ENCODE measurements around the gene MTHFD1L. TPM values are rescaled to one million over a fixed set of nuclear protein-coding genes. Genes with fewer than 3 reads are reported as not detected.

MTHFD1L gene
- total RNA-seq, 3 donors from 2014 or later (not counting 1 experiment from before 2014, with no cell fraction given) = 3.8 to 4.5 (median 4.3) TPM

DNA sequence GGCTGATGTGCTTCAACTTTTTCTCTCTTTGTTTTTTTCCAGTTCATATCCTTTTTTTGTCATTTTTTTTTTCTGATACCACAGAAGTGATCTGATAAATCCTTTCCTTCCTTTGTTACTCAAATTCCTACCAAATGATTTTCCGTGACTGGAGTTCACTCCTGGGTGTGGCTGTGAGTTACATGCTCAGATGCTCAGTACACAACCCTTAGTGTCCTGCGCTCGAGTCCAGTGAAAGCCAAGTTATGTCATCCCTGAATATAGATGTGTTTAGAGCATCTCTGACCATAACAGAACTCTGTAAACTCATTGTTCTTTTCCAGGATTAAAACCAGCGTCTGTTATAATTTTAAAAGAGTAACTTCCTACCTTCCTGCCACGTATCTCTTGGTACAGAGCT, 227.1 kb downstream of the MTHFD1L start:
- WGBS (ENCODE audit: insufficient coverage) = 77% methylated on average over 2 of the region's 5 CpGs
- ATAC-seq (no peak), DNase-seq (no peak)
- no peaks in the 10 kb centered on the region for H3K4me1 ChIP-seq (ENCODE audit: control insufficient read depth, insufficient read depth, low read length)
- no peak overlapping the region for H3K27ac ChIP-seq (ENCODE audit: low read length)
- no peaks in the 10 kb centered on the region for H3K36me3 ChIP-seq (ENCODE audit: control insufficient read depth, insufficient read depth, low read length)
- no peak overlapping the region for H3K4me3 Mint-ChIP-seq
- H3K9me3 ChIP-seq (ENCODE audit: control insufficient read depth, insufficient read depth, low read length) = no peaks in the 10 kb centered on the region
- no peaks in the 10 kb centered on the region for H3K27me3 Mint-ChIP-seq (ENCODE audit: low read depth in 2 of 2)
- H3K4me1 Mint-ChIP-seq = no peaks in the 10 kb centered on the region
- H3K27ac Mint-ChIP-seq = no peak overlapping the region
- TF ChIP-seq, protein P1, sequence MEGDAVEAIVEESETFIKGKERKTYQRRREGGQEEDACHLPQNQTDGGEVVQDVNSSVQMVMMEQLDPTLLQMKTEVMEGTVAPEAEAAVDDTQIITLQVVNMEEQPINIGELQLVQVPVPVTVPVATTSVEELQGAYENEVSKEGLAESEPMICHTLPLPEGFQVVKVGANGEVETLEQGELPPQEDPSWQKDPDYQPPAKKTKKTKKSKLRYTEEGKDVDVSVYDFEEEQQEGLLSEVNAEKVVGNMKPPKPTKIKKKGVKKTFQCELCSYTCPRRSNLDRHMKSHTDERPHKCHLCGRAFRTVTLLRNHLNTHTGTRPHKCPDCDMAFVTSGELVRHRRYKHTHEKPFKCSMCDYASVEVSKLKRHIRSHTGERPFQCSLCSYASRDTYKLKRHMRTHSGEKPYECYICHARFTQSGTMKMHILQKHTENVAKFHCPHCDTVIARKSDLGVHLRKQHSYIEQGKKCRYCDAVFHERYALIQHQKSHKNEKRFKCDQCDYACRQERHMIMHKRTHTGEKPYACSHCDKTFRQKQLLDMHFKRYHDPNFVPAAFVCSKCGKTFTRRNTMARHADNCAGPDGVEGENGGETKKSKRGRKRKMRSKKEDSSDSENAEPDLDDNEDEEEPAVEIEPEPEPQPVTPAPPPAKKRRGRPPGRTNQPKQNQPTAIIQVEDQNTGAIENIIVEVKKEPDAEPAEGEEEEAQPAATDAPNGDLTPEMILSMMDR (IDR thresholded peaks at IDR 0.05) = no peak
- intact Hi-C loops (cut with micrococcal nuclease) = no loop called here
- H3K36me3 Mint-ChIP-seq = no peaks in the 10 kb centered on the region
- no peak overlapping the region for H3K4me3 ChIP-seq (ENCODE audit: low read length)
- no peaks in the 10 kb centered on the region for H3K9me3 Mint-ChIP-seq
- no peaks in the 10 kb centered on the region for H3K27me3 ChIP-seq (ENCODE audit: control insufficient read depth, insufficient read depth, low read length)

DNA sequence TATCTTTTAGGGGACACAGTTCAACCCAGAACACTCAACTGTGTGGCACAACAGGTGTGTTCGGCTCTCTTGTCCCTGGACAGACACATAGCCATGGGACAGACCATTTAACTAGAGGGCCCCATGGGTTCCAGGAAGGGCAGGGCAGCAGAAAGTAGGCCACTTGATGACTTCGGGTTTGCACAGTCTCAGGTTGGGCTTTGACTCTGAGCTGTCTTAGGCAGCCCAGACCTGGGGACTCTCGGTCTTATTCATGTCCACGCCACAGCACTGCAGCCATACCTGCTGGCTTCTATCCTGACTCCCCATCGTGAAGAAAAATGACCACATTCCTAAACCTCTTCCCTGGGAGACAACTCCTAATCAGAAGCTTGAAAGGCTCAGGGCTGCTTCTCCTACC, 228.2 kb downstream of the MTHFD1L start:
- Histone ChIP-seq H3K4me1 (ENCODE audit: control insufficient read depth, insufficient read depth, low read length) (no peaks in the 10 kb centered on the region), H3K9me3 (ENCODE audit: control insufficient read depth, insufficient read depth, low read length) (no peaks in the 10 kb centered on the region), H3K27me3 (ENCODE audit: control insufficient read depth, insufficient read depth, low read length) (no peaks in the 10 kb centered on the region), H3K36me3 (ENCODE audit: control insufficient read depth, insufficient read depth, low read length) (no peaks in the 10 kb centered on the region), H3K4me3 (ENCODE audit: low read length) (no peak overlapping the region), H3K27ac (ENCODE audit: low read length) (no peak overlapping the region)
- Mint-ChIP-seq H3K4me1 (no peaks in the 10 kb centered on the region), H3K27me3 (ENCODE audit: low read depth in 2 of 2) (no peaks in the 10 kb centered on the region), H3K4me3 (no peak overlapping the region), H3K9me3 (no peaks in the 10 kb centered on the region), H3K27ac (no peak overlapping the region), H3K36me3 (no peaks in the 10 kb centered on the region)
- no peak for DNase-seq
- intact Hi-C loops (cut with micrococcal nuclease) = no loop called here
- 92% methylated on average over 5 of the region's 5 CpGs for WGBS (ENCODE audit: insufficient coverage)
- ATAC-seq = no peak
- TF ChIP-seq, protein P1 (IDR thresholded peaks at IDR 0.05) = no peak

DNA sequence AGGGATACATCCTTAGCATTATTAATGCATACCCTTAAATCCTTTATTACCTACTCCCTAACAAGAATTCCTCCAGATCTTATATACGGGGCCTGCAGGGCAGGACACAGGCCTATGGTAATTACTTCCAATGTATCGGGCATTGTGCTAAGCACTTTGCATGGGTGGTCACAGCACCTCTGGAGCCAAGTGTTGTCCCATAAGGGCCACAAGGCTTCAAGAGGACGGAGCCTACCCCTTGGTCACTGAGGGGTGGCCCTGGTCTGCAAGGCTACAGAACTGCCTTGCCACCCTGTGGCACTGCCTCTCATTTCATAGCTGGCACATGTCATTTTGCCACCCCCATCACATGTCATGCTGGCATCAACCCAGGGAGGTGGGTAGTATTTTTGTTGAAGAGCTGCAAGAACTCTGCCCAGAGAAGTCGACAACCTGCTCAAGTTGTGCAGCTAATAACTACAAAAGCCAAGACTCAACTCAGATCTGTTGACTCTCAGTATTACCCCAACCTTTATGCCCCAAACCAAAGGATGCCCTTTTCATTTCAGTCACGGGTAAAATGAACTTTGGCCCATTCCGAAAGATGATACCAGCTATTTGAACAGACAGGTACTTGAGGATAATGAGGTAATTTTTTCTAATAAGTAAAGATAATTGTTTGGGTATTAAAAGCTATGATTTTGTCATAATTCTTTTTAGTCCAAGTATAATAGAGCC, 230.2 kb downstream of the MTHFD1L start:
- Histone ChIP-seq H3K4me1 (ENCODE audit: control insufficient read depth, insufficient read depth, low read length) (no peaks in the 10 kb centered on the region), H3K9me3 (ENCODE audit: control insufficient read depth, insufficient read depth, low read length) (no peaks in the 10 kb centered on the region), H3K27me3 (ENCODE audit: control insufficient read depth, insufficient read depth, low read length) (no peaks in the 10 kb centered on the region), H3K27ac (ENCODE audit: low read length) (no peak overlapping the region), H3K36me3 (ENCODE audit: control insufficient read depth, insufficient read depth, low read length) (no peaks in the 10 kb centered on the region), H3K4me3 (ENCODE audit: low read length) (no peak overlapping the region)
- no peaks in the 10 kb centered on the region for H3K4me1 Mint-ChIP-seq
- DNase-seq = no peak
- intact Hi-C loops (cut with micrococcal nuclease) = no loop called here
- H3K9me3 Mint-ChIP-seq = no peaks in the 10 kb centered on the region
- no peak overlapping the region for H3K4me3 Mint-ChIP-seq
- no peak overlapping the region for H3K27ac Mint-ChIP-seq
- no peak for ATAC-seq
- H3K27me3 Mint-ChIP-seq (ENCODE audit: low read depth in 2 of 2) = no peaks in the 10 kb centered on the region
- 90% methylated on average over 4 of the region's 6 CpGs for WGBS (ENCODE audit: insufficient coverage)
- H3K36me3 Mint-ChIP-seq = no peaks in the 10 kb centered on the region
- TF ChIP-seq, protein P1 (IDR thresholded peaks at IDR 0.05) = no peak

DNA sequence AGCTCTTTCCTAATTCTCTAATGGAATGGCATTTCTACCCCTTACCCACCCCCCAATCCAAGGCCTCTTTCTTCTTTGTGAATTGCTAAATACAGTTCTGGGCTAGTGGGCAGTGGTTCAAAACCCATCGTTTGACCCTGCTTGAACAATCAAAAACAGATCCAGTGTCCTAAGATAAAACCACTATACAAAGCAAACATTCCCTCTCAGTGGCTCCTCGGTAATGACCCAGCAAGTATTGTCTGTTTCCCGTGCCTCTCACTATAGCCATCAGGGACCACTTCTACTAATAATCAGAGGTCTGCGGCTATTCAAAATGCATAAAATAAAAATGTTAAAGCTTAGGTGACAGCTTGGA, 230.7 kb downstream of the MTHFD1L start:
- no peaks in the 10 kb centered on the region for H3K4me1 ChIP-seq (ENCODE audit: control insufficient read depth, insufficient read depth, low read length)
- Mint-ChIP-seq H3K4me1 (no peaks in the 10 kb centered on the region), H3K27me3 (ENCODE audit: low read depth in 2 of 2) (no peaks in the 10 kb centered on the region), H3K27ac (no peak overlapping the region), H3K9me3 (no peaks in the 10 kb centered on the region), H3K4me3 (no peak overlapping the region), H3K36me3 (no peaks in the 10 kb centered on the region)
- TF ChIP-seq, protein P1 (IDR thresholded peaks at IDR 0.05) = no peak
- no peak overlapping the region for H3K4me3 ChIP-seq (ENCODE audit: low read length)
- no peaks in the 10 kb centered on the region for H3K36me3 ChIP-seq (ENCODE audit: control insufficient read depth, insufficient read depth, low read length)
- H3K27ac ChIP-seq (ENCODE audit: low read length) = no peak overlapping the region
- DNase-seq = no peak
- no peaks in the 10 kb centered on the region for H3K9me3 ChIP-seq (ENCODE audit: control insufficient read depth, insufficient read depth, low read length)
- ATAC-seq = no peak
- intact Hi-C loops (cut with micrococcal nuclease) = no loop called here
- H3K27me3 ChIP-seq (ENCODE audit: control insufficient read depth, insufficient read depth, low read length) = no peaks in the 10 kb centered on the region
- WGBS (ENCODE audit: insufficient coverage) = 91% methylated on average over 4 of the region's 4 CpGs
